Measurements from ENCODE around the gene BRINP1. TPM values are rescaled to one million over a fixed set of nuclear protein-coding genes. Genes with fewer than 3 reads are reported as not detected.
"Not testable (repeated sequence)": the region's sequence is repeated elsewhere in the genome, so short reads cannot be mapped to it uniquely, and the experiment has no call there.

Gene BRINP1
- total RNA-seq, 1 donor from 2014 or later = 51.3 TPM

GRCh38 chr9:119213471-119213870 lies 155.8 kb downstream of the BRINP1 start:
- DNase-seq = no peak

DNA sequence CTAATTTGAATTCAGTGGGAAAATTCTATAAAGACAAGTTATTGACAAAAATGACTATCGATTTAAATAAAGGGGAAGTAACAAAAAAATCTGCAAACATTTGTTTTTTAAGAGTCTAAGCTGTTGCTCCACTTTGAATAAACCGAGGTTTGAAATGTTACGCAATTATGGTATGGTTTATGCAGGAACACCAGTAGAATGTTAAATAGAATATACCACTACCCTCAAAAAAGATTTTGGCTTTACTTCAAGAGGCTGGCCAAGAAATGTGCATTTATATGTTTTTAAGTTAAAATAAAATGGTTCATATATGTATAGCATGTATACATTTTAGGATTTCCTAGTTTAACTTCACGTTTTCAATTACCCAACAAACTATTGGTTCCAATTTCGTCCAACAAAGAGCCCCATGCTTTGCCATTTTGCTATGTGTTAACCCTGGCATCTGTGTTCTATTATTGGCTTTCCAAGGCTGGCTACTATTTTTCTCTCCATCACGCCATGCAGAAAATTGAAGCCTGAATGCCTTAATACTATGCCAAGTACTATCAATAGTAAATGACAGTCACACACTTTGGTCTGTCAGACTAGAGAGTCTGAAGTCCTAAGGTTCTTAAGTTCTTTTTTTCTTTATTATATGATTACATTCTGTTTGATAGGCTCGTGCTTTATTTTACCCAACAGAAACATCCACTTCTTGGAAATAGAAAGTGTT lies 171.2 kb downstream of the BRINP1 start:
- DNase-seq = no peak

GRCh38 chr9:119195521-119195920 lies 173.7 kb downstream of the BRINP1 start:
- DNase-seq = no peak

DNA sequence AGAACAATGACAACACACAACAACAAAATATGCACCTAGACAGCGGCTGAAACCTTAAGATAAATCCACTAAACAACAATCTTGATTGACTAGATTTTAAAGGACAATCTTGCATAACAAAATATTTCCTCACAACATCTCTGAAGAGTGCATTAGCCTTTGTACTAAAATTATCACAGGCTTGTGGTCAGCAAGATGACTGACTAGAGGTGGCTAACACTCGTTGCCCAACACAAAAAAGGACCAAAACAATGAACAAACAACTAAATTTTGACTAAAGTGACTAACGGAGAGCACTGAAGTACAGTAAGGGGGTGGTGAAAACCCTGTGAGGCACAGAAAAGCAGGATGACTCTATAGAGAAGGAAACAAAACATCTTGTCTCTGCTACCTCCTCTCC lies 183.9 kb downstream of the BRINP1 start:
- DNase-seq = no peak

DNA sequence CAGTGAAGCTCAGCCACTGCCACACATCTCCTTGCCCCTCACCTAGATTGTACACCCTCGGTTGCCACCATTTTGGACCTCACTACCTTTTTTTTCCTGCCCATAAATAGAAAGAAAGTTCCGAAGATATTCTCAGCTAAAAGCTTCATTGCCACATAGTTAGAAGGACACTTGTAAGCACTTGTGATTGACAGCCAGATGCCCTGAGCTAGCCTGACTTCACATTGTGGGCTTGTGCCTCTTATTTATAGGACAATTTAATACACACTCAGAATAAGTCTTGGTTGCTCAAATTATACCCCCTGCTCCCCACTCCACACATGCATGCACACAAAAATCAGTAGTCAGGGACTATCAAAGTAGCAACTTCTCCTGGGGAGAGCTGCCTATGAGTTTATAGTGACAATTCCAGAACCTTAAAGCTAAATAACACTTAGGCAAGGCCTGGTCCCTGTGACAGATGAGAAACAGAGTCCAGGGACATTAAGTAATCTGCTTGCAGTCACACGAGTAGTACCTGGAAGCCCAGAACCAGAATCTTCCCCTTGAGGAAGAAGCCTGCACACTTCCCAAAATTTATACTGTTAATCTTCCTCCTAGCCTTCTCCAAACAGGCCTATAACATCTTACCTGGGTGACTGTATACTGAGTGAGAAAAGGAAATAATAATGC lies 184.8 kb downstream of the BRINP1 start:
- DNase-seq = no peak

- DNase-seq = no peak
These were observed 187.7 kb downstream of the BRINP1 start for GRCh38 chr9:119181561-119181960.

GRCh38 chr9:119180897-119181296 lies 188.3 kb downstream of the BRINP1 start:
- DNase-seq = no peak

DNA sequence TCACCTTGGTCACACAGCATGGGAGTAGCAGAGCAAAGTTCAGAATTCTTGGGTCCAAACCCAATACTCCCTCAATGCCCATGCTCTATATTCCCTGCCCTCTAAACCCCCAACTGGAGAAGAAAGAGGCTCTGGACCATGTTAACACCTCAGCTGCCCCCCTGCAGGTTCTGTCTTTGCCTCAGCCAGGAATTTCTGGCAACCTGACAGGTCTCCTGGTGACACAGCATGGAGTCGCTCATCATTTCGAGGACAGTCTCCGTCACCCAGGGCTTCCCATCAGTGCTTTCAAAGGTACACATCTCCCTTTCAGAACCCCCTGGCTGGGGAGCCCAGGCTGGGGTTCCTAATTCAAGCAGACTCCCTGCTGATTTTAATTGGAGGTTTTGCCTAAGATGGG lies 189.5 kb downstream of the BRINP1 start:
- DNase-seq = no peak

DNA sequence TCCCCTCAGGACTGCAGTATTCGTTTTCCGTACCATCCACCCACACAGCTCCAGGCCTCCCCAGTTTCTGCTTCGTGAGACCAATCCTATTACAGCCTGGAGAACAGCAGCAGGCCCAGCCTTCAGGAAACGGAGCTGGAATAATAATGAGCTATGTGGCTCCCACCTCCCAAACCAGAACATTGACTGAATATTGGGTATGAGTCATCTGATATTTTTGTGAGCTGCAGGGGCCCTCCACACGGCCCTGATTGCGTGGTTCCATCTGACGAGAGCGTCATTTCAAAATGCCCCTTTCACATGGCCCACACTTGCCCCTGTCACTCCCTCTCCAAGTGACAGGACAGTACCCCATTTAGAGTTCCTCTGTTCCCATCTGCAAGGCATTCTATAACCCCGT lies 192.0 kb downstream of the BRINP1 start:
- DNase-seq = no peak

GRCh38 chr9:119175581-119175980 lies 193.7 kb downstream of the BRINP1 start:
- no peak for DNase-seq

- DNase-seq = not testable (repeated sequence)
These were observed 200.0 kb downstream of the BRINP1 start for GRCh38 chr9:119169222-119169621.

GRCh38 chr9:119167876-119168275 lies 201.4 kb downstream of the BRINP1 start:
- DNase-seq = no peak

GRCh38 chr9:119167267-119167666 lies 202.0 kb downstream of the BRINP1 start:
- no peak for DNase-seq

DNA sequence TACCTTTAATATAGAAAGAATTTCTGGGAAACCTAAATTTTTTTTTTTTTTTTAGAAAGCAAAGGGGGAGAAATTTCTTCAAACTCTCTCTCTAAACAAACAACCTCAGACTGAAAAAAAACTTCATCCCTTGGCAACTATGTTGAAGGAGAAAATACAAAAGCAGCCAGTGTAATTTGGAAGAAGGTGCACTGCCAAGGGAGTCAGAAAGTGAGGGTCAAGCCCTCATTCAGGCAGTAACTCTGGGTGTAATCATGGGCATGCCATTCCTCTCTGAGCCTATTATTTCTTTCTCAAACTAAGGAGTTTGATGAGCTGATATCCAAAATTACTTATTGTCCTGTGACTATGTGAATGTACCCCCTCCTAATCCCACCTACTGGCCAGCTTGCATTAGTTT lies 203.1 kb downstream of the BRINP1 start:
- no peak for DNase-seq

GRCh38 chr9:119165131-119165530 lies 204.1 kb downstream of the BRINP1 start:
- no peak for DNase-seq

GRCh38 chr9:119164716-119165115 lies 204.5 kb downstream of the BRINP1 start:
- DNase-seq = no peak

- no peak for DNase-seq
These were observed 208.7 kb downstream of the BRINP1 start for GRCh38 chr9:119160551-119160950.

- DNase-seq = no peak
These were observed 209.8 kb downstream of the BRINP1 start for GRCh38 chr9:119159386-119159785.

DNA sequence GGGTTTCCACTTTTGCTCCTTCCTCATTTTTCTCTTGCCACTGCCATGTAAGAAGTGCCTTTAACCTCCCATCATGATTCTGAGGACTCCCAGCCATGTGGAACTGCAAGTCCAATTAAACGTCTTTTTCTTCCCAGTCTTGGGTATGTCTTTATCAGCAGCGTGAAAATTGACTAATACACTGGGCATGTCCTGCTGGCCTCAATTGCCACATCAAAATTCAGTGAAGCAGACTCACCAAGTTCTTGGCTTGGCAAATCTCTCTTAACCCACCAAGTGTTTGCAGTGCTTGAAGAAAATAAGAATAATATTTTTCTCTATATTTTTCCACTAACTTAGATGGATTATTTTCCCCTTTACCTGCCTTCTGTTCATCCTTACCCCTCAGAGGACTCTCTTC lies 212.0 kb downstream of the BRINP1 start:
- DNase-seq = no peak

GRCh38 chr9:119156354-119156753 lies 212.9 kb downstream of the BRINP1 start:
- no peak for DNase-seq

- no peak for DNase-seq
These were observed 214.7 kb downstream of the BRINP1 start for GRCh38 chr9:119154527-119154926.

- no peak for DNase-seq
These were observed 215.8 kb downstream of the BRINP1 start for GRCh38 chr9:119153402-119153801.

- no peak for DNase-seq
These were observed 220.4 kb downstream of the BRINP1 start for GRCh38 chr9:119148855-119149254.

DNA sequence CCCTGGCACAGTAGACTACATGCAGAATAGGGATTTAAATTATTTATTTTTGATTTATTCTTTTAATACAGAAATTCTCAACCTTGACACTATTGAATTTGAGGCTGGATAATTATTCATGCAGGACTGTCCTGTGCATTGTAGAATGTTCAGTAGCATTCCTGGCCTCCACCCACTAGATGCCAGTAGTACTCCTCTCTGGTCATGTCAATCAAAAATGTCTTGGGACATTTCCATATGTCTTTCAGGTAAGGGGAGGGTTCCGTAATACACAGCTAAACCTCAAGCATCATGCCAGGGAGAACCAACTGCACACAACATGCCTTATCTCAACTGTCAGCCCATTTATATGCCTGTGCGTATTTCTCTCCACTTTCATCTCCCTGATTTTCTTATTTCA lies 231.8 kb downstream of the BRINP1 start:
- no peak for DNase-seq

Data from occipital lobe (tissue), 2 donors.